ENCODE results near the gene XPO5. TPM values are rescaled to one million over a fixed set of nuclear protein-coding genes. Genes with fewer than 3 reads are reported as not detected.

XPO5 gene
- total and polyA plus RNA-seq, 9 of the 15 experiments (the other 6 are each of a cell fraction or from before 2014, with no cell fraction given), result 36.0 to 170 (median 99.1) TPM

GRCh38 chr6:43516697-43517504, 58.9 kb downstream of the XPO5 start, which contains the start of the genes POLR1C and YIPF3 (continued):
- TF ChIP-seq CEBPZ (IDR thresholded peaks at IDR 0.05; ENCODE audit: borderline replicate concordance, low read depth, low read length) (no peak), ZNF77 (CRISPR knock-in tag; IDR thresholded peaks at IDR 0.05) (no peak), MITF (IDR thresholded peaks at IDR 0.05) (no peak; the same call in 1 of the 2 replicates), ZC3H11A (IDR thresholded peaks at IDR 0.05; ENCODE audit: low read depth, low read length) (peak; percentile 61; the same call in 1 of the 2 replicates), POU5F1 (IDR thresholded peaks at IDR 0.05; ENCODE audit: borderline replicate concordance, low read depth, low read length, partially characterized antibody) (peak; percentile 56), ZFP36 (IDR thresholded peaks at IDR 0.05; ENCODE audit: low read depth, low read length, partially characterized antibody) (peak; percentile 22), POLR2AphosphoS2 (IDR thresholded peaks at IDR 0.05; ENCODE audit: low read length) (0 out of 2 replicates have a peak, but pooled peaks have one; percentile 59), TEAD1 (CRISPR knock-in tag; IDR thresholded peaks at IDR 0.05) (peak in 1 of 2 experiments; percentile 56; a peak in 1 of 4 replicates), TARDBP (IDR thresholded peaks at IDR 0.05) (0 out of 2 replicates have a peak, but pooled peaks have one; percentile 14), TGIF2 (CRISPR knock-in tag; IDR thresholded peaks at IDR 0.05) (peak; percentile 29; the same call in 1 of the 2 replicates), FOXM1 (IDR thresholded peaks at IDR 0.05; ENCODE audit: low read depth) (no peak), FOXM1 (CRISPR knock-in tag; IDR thresholded peaks at IDR 0.05; ENCODE audit: low read depth) (0 out of 2 replicates have a peak, but pooled peaks have one; percentile 51), MLLT1 (IDR thresholded peaks at IDR 0.05) (0 out of 4 replicates have a peak, but pooled peaks of 1 of the 2 experiments have one; percentile 33), ATF7 (IDR thresholded peaks at IDR 0.05) (peak; percentile 72; the same call in 1 of the 2 replicates), PREB (CRISPR knock-in tag; IDR thresholded peaks at IDR 0.05) (peak; percentile 96; the same call in 1 of the 2 replicates), PRPF4 (IDR thresholded peaks at IDR 0.05; ENCODE audit: insufficient read depth, low read depth, low read length, poor library complexity, severe bottlenecking) (no peak), SUPT5H (IDR thresholded peaks at IDR 0.05) (peak; percentile 98)
